ENCODE data around the gene BARX1. TPM values are rescaled to one million over a fixed set of nuclear protein-coding genes. Genes with fewer than 3 reads are reported as not detected.
"Not testable (repeated sequence)": the region's sequence is repeated elsewhere in the genome, so short reads cannot be mapped to it uniquely, and the experiment has no call there.

The BARX1 gene
- total and polyA plus RNA-seq, 5 donors = not detected

- DNase-seq (no peak), ATAC-seq (no peak)
- H3K4me1 ChIP-seq (ENCODE audit: control insufficient read depth, insufficient read depth, low read length) = no peaks in the 10 kb centered on the region
- H3K4me3 ChIP-seq (ENCODE audit: low read length) = no peak overlapping the region
- no peaks in the 10 kb centered on the region for H3K9me3 ChIP-seq (ENCODE audit: control insufficient read depth, low read length)
- intact Hi-C loops (cut with DNase I) = no loop called here
- no peak overlapping the region for H3K27ac ChIP-seq (ENCODE audit: low read length)
- WGBS = 62% methylated on average over 2 of the region's 2 CpGs
- no peaks in the 10 kb centered on the region for H3K27me3 ChIP-seq (ENCODE audit: control insufficient read depth, insufficient read depth)
These were observed 13.7 kb downstream of the BARX1 start for GRCh38 chr9:93941493-93941892.

DNA sequence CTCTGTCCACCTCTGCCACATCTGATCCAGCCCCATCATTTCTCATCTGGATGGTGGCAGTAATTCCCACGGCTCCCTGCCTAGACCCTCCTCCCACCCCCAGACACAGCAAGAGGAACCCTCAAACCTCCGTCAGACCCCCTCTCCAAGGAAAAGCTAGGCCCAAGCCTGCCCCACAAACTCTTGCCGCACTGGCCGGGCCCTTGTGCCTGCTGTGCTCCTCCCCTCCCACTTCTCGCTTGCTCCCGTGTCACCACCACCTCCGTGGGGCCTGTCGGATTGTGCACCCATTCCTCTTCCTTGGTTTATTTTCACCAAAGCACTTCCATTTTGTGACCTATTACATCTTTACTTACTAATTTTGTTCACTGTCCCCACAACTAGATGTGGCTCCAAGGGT is 14.2 kb downstream of the BARX1 start:
- DNase-seq (no peak), ATAC-seq (no peak)
- no peaks in the 10 kb centered on the region for H3K9me3 ChIP-seq (ENCODE audit: control insufficient read depth, low read length)
- H3K4me1 ChIP-seq (ENCODE audit: control insufficient read depth, insufficient read depth, low read length) = no peaks in the 10 kb centered on the region
- whole genome bisulfite sequencing = 78% methylated on average over 8 of the region's 8 CpGs
- H3K27ac ChIP-seq (ENCODE audit: low read length) = no peak overlapping the region
- no peaks in the 10 kb centered on the region for H3K27me3 ChIP-seq (ENCODE audit: control insufficient read depth, insufficient read depth)
- intact Hi-C loops (cut with DNase I) = no loop called here
- no peak overlapping the region for H3K4me3 ChIP-seq (ENCODE audit: low read length)

DNA sequence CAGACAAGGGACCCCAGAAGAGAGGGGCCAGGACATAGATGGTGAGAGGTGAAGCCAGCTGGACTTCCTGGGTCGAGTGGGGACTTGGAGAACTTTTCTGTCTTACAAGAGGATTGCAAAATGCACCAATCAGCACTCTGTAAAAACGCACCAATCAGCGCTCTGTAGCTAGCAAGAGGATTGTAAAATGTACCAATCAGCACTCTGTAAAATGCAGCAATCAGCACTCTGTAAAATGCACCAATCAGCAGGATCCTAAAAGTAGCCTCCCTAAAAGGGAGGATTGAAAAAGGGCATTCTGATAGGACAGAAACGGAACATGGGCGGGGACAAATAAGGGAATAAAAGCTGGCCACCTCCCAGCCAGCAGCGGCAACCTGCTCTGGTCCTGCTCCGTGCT is 15.6 kb downstream of the BARX1 start:
- 85% methylated on average over 7 of the region's 7 CpGs for WGBS

GRCh38 chr9:93937193-93937592 is 18.0 kb downstream of the BARX1 start:
- WGBS = 58% methylated on average over 1 of the region's 1 CpG
- H3K4me3 ChIP-seq (ENCODE audit: low read length) = no peak overlapping the region
- no peaks in the 10 kb centered on the region for H3K27me3 ChIP-seq (ENCODE audit: control insufficient read depth, insufficient read depth)
- intact Hi-C loops (cut with DNase I) = no loop called here
- no peak overlapping the region for H3K27ac ChIP-seq (ENCODE audit: low read length)
- H3K4me1 ChIP-seq (ENCODE audit: control insufficient read depth, insufficient read depth, low read length) = no peaks in the 10 kb centered on the region
- no peaks in the 10 kb centered on the region for H3K9me3 ChIP-seq (ENCODE audit: control insufficient read depth, low read length)
- ATAC-seq = no peak
- DNase-seq = no peak

More for the DNA sequence above, 15.6 kb downstream of the BARX1 start:
- DNase-seq; intact Hi-C loops (cut with DNase I); H3K4me1 ChIP-seq (ENCODE audit: control insufficient read depth, insufficient read depth, low read length); H3K9me3 ChIP-seq (ENCODE audit: control insufficient read depth, low read length); H3K27me3 ChIP-seq (ENCODE audit: control insufficient read depth, insufficient read depth); ATAC-seq; H3K27ac ChIP-seq (ENCODE audit: low read length); H3K4me3 ChIP-seq (ENCODE audit: low read length): not testable (repeated sequence)

- Histone ChIP-seq H3K27ac (ENCODE audit: low read length) (no peak overlapping the region), H3K4me3 (ENCODE audit: low read length) (no peak overlapping the region), H3K9me3 (ENCODE audit: control insufficient read depth, low read length) (peaks cover 2% of the 10 kb centered on the region), H3K4me1 (ENCODE audit: control insufficient read depth, insufficient read depth, low read length) (no peaks in the 10 kb centered on the region), H3K27me3 (ENCODE audit: control insufficient read depth, insufficient read depth) (no peaks in the 10 kb centered on the region)
- 78% methylated on average over 11 of the region's 11 CpGs for WGBS
- ATAC-seq (no peak), DNase-seq (no peak)
- intact Hi-C loops (cut with DNase I) = no loop called here
These were observed 23.2 kb downstream of the BARX1 start for GRCh38 chr9:93931905-93932304.

- Histone ChIP-seq H3K4me1 (ENCODE audit: control insufficient read depth, insufficient read depth, low read length) (no peaks in the 10 kb centered on the region), H3K27me3 (ENCODE audit: control insufficient read depth, insufficient read depth) (no peaks in the 10 kb centered on the region), H3K27ac (ENCODE audit: low read length) (no peak overlapping the region), H3K4me3 (ENCODE audit: low read length) (no peak overlapping the region), H3K9me3 (ENCODE audit: control insufficient read depth, low read length) (peaks cover 2% of the 10 kb centered on the region)
- ATAC-seq (no peak), DNase-seq (no peak)
- intact Hi-C loops (cut with DNase I) = no loop called here
- WGBS = 42% methylated on average over 8 of the region's 8 CpGs
These were observed 25.1 kb downstream of the BARX1 start for GRCh38 chr9:93930070-93930469.

GRCh38 chr9:93929231-93929630 is 25.9 kb downstream of the BARX1 start:
- no peak for ATAC-seq
- Histone ChIP-seq H3K9me3 (ENCODE audit: control insufficient read depth, low read length) (peaks cover 2% of the 10 kb centered on the region), H3K27ac (ENCODE audit: low read length) (no peak overlapping the region), H3K4me1 (ENCODE audit: control insufficient read depth, insufficient read depth, low read length) (no peaks in the 10 kb centered on the region), H3K4me3 (ENCODE audit: low read length) (no peak overlapping the region), H3K27me3 (ENCODE audit: control insufficient read depth, insufficient read depth) (no peaks in the 10 kb centered on the region)
- intact Hi-C loops (cut with DNase I) = no loop called here
- DNase-seq = no peak
- 65% methylated on average over 1 of the region's 1 CpG for WGBS

- intact Hi-C loops (cut with DNase I) = no loop called here
- no peak for ATAC-seq
- WGBS = 63% methylated on average over 4 of the region's 4 CpGs
- Histone ChIP-seq H3K9me3 (ENCODE audit: control insufficient read depth, low read length) (no peaks in the 10 kb centered on the region), H3K27ac (ENCODE audit: low read length) (no peak overlapping the region), H3K27me3 (ENCODE audit: control insufficient read depth, insufficient read depth) (no peaks in the 10 kb centered on the region), H3K4me3 (ENCODE audit: low read length) (no peak overlapping the region), H3K4me1 (ENCODE audit: control insufficient read depth, insufficient read depth, low read length) (no peaks in the 10 kb centered on the region)
- DNase-seq = no peak
These were observed 32.6 kb downstream of the BARX1 start for GRCh38 chr9:93922535-93922934.

DNA sequence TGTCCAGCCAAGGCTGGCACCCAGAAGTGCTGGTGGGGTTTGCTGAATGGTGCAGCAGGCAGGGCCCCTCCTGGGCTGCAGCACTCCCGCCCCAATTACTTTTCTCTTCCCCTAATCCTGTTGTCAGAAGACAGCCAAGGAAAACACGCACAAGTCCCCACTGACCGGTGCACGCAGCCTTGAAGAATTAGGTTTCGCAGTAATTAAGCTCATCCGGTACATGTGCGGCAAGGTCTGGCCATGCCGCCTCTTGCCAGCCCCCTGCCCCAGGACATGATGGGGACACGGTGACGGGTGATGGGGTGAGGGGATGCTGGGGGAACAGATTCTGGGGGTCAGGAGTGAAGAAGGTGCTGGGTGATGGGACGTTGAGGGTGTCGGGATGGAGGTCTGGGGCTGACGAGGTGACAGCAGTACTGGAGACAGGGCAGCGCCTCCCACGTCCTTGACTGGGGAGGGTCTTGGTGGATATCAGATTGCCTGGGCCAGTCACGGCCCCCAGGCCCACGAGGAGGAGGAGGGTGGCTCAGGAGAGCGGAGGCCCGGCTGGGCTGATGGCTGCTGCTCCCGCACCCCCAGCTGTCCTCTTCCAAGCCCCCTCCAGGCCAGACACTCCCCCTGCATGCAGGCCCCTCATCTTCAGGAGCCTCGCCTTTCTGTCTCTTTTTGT is 34.9 kb downstream of the BARX1 start:
- 55% methylated on average over 21 of the region's 21 CpGs for WGBS
- no peaks in the 10 kb centered on the region for H3K27me3 ChIP-seq (ENCODE audit: control insufficient read depth, insufficient read depth)
- H3K27ac ChIP-seq (ENCODE audit: low read length) = no peak overlapping the region
- no peaks in the 10 kb centered on the region for H3K9me3 ChIP-seq (ENCODE audit: control insufficient read depth, low read length)
- no peak overlapping the region for H3K4me3 ChIP-seq (ENCODE audit: low read length)
- intact Hi-C loops (cut with DNase I) = no loop called here
- H3K4me1 ChIP-seq (ENCODE audit: control insufficient read depth, insufficient read depth, low read length) = no peaks in the 10 kb centered on the region
- DNase-seq (no peak), ATAC-seq (no peak)

DNA sequence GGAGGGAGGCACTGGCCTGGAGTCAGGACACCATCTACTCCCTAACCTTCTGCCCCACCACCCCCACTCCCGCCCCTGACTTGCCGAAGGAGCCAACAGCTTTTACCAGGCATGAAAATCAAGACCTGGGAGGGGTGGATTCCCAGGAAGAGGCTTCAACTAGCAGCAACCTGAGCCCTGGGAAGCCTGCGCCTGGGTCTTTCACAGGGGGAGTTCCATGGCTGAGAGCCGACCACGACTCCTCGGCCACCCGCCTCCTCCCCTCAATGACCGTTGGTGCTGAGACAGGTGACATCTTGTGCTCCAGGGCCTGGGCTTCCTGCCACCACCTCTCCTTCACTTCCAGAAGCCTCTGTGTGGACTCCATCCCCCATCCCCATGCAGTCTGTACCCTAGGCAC is 37.1 kb downstream of the BARX1 start:
- Histone ChIP-seq H3K27ac (ENCODE audit: low read length) (no peak overlapping the region), H3K4me1 (ENCODE audit: control insufficient read depth, insufficient read depth, low read length) (no peaks in the 10 kb centered on the region), H3K9me3 (ENCODE audit: control insufficient read depth, low read length) (no peaks in the 10 kb centered on the region), H3K27me3 (ENCODE audit: control insufficient read depth, insufficient read depth) (no peaks in the 10 kb centered on the region), H3K4me3 (ENCODE audit: low read length) (no peak overlapping the region)
- ATAC-seq (no peak), DNase-seq (no peak)
- 56% methylated on average over 8 of the region's 8 CpGs for WGBS
- intact Hi-C loops (cut with DNase I) = no loop called here

GRCh38 chr9:93917121-93917853 is 37.9 kb downstream of the BARX1 start:
- 82% methylated on average over 10 of the region's 10 CpGs for WGBS
- Histone ChIP-seq H3K27me3 (ENCODE audit: control insufficient read depth, insufficient read depth) (no peaks in the 10 kb centered on the region), H3K9me3 (ENCODE audit: control insufficient read depth, low read length) (no peaks in the 10 kb centered on the region), H3K4me3 (ENCODE audit: low read length) (no peak overlapping the region), H3K27ac (ENCODE audit: low read length) (no peak overlapping the region), H3K4me1 (ENCODE audit: control insufficient read depth, insufficient read depth, low read length) (no peaks in the 10 kb centered on the region)
- DNase-seq (no peak), ATAC-seq (no peak)
- intact Hi-C loops (cut with DNase I) = no loop called here
